HG02763 (cell line): Measurements from ENCODE around the gene DUOXA2.

Experiments used
- ATAC-seq: cut with Tn5 transposase; IDR thresholded peaks from one replicate; pipeline ENCODE4 v1.9.1; 2021; ENCODE audit warnings: mild to moderate bottlenecking, moderate library complexity; ENCODE audit not compliant: unreplicated experiment

DUOXA2 gene

DNA sequence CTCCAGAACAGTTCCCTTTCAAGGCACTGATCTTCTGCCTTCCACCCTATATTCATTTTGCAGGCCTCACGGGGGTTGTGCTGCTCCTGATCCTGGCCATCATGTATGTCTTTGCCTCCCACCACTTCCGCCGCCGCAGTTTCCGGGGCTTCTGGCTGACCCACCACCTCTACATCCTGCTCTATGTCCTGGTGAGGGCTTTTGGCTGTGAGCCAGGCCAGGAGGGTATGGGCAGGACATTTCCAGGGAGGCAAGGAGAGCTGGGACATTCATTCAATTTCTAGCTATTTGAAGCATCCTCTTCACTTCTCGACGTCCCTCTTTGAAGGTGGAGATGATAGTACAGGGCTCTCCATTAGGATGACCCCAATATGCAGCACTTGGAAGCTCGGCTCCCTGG, 41.6 kb downstream of the DUOXA2 start:
- no peak for ATAC-seq

DNA sequence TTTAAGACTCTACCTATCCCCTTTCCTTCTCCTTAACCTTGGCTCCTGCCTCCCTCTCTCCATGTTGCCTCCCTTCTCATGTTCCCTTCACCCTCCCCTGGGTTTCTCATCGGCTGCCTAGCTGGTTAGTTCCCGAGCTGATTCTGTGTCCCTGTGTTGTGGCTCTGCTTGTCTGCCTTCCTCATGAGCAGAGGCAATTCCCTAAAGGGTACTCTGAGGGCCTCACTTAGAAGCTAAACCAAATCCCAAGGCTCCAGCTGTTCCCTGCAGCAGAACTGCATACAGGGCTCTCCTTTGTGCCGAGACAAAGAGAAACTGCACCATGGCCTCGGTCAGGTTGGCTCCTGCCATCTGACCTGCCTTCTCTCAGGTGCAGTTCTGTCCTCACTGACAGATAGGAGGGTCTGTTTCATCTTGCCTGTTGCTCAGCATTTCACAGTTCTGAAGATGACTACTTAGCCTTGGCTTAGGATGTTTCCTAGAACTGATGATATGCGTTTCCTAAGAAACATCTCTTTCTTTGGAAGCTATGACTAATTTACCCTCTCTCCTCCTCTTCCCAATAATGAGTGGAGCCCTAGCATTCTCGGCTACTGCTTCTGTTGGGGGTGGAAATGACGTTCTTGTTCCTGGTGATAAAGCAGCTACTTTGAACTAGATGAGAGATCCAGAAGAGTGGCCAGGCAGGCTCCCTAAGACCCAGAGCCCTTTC, 42.8 kb downstream of the DUOXA2 start:
- no peak for ATAC-seq

DNA sequence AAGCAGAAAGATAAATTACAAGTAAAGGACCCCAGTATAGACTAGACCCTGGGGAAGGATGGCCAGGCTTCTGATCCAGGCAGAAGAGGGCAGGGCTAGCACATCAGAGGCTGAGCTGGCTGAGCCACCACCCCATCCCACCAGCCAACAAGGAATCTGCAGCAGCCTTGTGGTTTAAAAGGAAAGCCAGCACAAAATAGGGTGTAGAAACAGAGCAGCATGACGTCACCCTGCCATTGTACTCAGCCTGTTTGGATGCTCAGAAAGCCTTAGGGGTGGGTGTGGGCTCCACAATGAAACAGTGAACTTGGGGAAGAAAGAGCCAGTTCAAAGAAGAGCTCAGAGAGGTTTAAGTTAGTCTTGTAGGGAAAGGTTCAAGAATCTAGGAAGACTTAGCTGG, 43.8 kb downstream of the DUOXA2 start:
- ATAC-seq: no peak

DNA sequence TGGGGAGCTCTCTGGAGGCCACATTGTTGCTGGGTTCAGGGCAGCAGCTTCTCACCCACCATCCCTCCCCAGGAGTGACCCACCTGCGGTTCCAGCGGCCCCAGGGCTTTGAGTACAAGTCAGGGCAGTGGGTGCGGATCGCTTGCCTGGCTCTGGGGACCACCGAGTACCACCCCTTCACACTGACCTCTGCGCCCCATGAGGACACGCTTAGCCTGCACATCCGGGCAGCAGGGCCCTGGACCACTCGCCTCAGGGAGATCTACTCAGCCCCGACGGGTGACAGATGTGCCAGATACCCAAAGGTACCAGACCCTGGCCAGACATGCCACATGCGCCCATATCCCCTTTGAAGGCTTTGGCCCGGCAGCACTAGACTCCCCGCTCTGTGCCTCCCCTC, 47.5 kb downstream of the DUOXA2 start:
- ATAC-seq: no peak

DNA sequence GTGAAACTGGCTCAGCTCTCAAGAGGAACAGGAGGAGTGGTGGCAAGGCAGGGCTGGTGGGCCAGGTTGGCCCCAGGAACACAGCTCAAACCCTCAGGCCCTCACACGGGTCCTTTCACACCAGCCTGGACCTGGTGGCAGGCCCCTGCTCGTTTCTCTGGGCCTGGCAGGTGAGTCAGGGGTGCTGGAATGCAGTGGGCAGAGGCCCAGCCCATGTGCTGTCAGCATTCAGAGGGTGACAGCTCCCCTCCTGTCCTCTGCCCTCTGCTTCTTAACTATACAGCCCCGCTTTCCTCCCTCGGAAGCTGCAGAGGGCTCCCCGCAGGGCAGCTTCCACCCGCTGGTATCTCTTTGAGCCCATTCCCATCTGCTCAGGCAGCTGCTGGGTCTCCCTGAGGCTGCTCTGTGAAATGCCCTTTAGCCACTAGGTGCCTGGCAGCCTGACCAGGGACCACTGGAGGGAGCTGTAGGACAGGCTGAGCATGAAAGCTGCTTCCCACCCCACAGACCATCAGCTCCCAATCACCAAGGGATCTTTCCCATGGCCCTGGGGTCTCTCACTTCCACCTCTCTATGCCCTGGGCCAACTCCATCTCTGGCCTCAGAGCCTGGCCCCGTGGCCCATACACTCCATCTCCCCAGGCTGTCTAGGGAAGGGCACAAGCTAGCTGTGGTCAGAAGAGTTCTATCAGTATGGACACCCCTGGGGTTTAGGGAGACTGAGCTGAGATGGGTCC, 48.8 kb downstream of the DUOXA2 start:
- peak; percentile 30 for ATAC-seq

DNA sequence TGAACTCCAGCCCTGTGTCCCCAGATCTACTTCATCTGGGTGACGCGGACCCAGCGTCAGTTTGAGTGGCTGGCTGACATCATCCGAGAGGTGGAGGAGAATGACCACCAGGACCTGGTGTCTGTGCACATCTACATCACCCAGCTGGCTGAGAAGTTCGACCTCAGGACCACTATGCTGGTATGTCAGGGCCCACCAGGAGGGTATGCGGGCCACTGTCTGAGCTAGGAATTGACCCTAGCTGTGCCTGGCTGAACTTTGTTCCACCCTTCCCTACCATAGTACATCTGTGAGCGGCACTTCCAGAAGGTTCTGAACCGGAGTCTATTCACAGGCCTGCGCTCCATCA, 49.4 kb downstream of the DUOXA2 start:
- no peak for ATAC-seq

DNA sequence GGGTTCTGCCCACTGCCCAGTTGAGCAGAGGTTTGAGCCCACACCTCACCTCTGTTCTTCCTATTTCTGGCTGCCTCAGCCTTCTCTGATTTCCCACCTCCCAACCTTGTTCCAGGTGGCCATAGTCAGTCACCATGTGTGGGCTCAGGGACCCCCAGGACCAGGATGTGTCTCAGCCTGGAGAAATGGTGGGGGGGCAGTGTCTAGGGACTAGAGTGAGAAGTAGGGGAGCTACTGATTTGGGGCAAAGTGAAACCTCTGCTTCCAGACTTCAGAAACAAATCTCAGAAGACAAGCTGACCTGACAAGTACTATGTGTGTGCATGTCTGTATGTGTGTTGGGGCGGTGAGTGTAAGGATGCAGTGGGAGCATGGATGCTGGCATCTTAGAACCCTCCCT, 50.8 kb downstream of the DUOXA2 start:
- no peak for ATAC-seq

DNA sequence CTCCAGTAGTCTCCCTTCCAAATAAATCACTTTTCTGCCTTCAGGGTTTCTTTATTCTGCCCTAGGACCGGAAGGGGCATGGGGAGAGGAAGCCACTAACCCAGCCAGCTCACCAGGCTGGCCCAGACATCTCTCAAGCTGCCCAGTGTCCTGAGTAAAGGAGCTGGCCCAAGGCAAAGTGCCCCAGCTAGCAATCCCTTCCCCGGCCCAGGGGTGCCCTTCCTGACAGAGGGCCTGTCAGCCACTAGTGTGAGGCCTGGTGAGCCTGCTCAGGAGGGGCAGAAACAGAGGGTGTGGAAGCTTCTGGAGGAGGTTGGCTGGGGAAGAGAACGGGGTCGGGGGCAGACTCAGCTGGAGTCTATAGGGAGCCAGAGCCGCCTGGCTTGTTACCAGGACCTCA, 51.4 kb downstream of the DUOXA2 start:
- ATAC-seq: no peak

DNA sequence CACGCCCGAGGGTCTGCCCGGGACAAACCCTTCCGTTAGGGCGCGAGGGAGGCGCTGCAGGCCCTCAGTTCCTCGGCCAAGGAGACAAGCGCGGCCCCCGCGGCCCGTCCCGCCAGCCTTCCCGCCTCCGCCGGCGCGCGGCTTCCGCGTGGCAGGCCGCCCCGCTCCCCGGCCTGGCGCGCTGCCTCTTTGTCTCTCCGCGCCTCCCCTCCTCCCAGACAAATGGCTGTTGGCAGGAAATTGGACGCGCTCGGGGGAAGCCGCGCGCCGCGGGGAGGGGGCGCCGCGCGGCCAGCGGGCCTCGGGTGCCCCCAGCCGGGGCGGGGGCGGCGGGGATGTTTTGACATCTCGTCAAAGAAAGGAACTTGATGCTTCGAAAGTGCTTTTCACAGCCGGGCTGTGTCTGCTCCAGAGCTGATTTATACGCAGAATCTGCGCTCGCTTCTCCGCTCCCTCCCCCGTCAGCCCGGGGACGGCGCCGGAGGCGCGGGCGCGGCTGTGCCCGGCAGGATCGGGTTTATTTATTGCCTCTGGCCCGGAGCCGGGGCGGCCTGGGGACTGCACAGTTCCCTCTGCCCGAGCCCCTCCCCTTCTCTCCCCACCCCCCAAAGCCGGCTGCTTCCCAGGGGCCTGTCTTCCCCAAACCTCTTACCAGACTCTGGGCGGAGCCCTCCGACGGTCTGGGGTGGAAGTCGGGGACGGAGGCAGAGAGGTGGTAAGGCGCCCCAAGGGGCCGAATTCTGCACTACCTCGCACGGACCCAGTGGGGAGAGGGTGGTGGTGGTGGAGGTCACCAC, 52.9 kb downstream of the DUOXA2 start:
- peak; percentile 90 for ATAC-seq

DNA sequence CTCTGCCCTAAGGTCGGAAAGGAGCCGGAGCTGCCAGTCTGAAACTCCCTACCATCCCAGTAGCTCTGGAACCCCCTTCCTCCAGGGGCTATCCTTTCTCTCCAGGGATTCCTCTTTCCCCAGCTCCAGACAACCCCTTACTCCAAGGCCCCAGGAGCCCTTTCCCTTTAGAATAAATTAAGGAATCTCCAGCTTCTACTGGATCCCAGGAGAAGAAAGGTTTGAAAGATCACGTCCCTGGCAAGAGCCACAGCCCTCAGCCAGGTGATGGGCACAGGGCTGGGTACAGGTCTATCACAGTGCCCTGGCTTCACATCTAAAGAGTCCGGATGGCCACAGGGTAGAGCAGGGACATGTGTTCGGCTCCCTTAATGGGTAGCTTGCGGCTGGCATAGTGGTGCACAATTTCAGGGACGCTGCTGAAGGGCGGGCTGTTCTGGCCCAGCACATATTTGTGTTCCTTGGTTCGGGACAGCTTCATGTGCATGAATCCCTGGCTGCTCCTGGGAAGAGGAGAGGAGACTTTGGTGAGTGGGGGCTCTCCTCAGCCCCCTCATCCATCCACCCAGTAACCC, 53.6 kb downstream of the DUOXA2 start:
- ATAC-seq: no peak
